Neutrophil (primary cell): ENCODE data around the gene UQCRC2.

Experiments
- H3K27ac ChIP-seq: fragments of 200-600 bp; sonication (generic); 2 replicates; pipeline ENCODE4 v1.5.1; 2016; ENCODE audit warnings: mild to moderate bottlenecking, moderate library complexity
- H3K27me3 ChIP-seq: fragments of 200-600 bp; sonication (generic); 2 replicates; pipeline ENCODE4 v1.6.0; 2016; ENCODE audit warnings: mild to moderate bottlenecking
- H3K36me3 ChIP-seq: fragments of 200-600 bp; sonication (generic); 2 replicates; pipeline ENCODE4 v1.5.1; 2017
- H3K4me1 ChIP-seq, 2 experiments: fragments of 200-600 bp in 1 of 2; sonication (generic) in 1 of 2; 1 replicate in 1 of 2; 2 replicates in 1 of 2; pipeline versions ENCODE4 v1.5.1 to v1.6.1; 2013 to 2016; ENCODE audit warnings: low read depth in 1 of 2, low read length in 1 of 2, mild to moderate bottlenecking in 1 of 2, moderate library complexity in 1 of 2; ENCODE audit not compliant: control insufficient read depth in 1 of 2, insufficient read depth in 1 of 2
- H3K4me3 ChIP-seq, 2 experiments: fragments of 200-600 bp in 1 of 2; sonication (generic) in 1 of 2; 1 replicate in 1 of 2; 2 replicates in 1 of 2; pipeline ENCODE4 v1.5.1; 2013 to 2016; ENCODE audit warnings: low read depth in 1 of 2, low read length in 1 of 2, mild to moderate bottlenecking in 1 of 2, moderate library complexity in 1 of 2
- H3K9me3 ChIP-seq: fragments of 200-600 bp; sonication (generic); 2 replicates; pipeline ENCODE4 v1.5.1; 2016
- TF ChIP-seq, protein P1 (sequence below): fragments of 200-600 bp; sonication (generic); IDR thresholded peaks from 2 replicates; pipeline ENCODE4 v1.5.1; 2016; ENCODE audit warnings: antibody characterized with exemption

The UQCRC2 gene

DNA sequence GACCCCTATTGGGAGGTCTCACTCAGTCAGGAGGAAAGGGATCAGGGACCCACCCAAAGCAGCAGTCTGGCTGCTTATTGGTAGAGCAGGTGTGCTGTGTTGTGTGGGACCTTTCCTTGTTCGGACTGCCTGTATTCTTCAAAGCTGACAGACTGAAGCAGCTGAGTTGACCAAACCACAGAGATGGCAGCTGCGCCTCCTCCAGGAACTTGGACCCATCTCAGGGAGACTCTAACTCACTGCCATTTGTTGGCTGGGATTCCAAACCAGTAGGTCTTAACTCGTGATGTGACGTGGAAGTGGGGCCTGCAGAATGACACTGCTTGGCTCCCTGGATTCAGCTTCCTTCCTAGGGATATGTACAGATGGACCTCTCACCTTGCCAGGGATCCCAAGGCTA lies 9.6 kb upstream of the UQCRC2 start:
- no peaks in the 10 kb centered on the region for H3K4me1 ChIP-seq
- TF ChIP-seq, protein P1, sequence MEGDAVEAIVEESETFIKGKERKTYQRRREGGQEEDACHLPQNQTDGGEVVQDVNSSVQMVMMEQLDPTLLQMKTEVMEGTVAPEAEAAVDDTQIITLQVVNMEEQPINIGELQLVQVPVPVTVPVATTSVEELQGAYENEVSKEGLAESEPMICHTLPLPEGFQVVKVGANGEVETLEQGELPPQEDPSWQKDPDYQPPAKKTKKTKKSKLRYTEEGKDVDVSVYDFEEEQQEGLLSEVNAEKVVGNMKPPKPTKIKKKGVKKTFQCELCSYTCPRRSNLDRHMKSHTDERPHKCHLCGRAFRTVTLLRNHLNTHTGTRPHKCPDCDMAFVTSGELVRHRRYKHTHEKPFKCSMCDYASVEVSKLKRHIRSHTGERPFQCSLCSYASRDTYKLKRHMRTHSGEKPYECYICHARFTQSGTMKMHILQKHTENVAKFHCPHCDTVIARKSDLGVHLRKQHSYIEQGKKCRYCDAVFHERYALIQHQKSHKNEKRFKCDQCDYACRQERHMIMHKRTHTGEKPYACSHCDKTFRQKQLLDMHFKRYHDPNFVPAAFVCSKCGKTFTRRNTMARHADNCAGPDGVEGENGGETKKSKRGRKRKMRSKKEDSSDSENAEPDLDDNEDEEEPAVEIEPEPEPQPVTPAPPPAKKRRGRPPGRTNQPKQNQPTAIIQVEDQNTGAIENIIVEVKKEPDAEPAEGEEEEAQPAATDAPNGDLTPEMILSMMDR = no peak
- no peak overlapping the region for H3K4me3 ChIP-seq
- H3K36me3 ChIP-seq = no peaks in the 10 kb centered on the region
- H3K27ac ChIP-seq = no peak overlapping the region
- H3K9me3 ChIP-seq = no peaks in the 10 kb centered on the region
- peaks cover 3% of the 10 kb centered on the region for H3K27me3 ChIP-seq

DNA sequence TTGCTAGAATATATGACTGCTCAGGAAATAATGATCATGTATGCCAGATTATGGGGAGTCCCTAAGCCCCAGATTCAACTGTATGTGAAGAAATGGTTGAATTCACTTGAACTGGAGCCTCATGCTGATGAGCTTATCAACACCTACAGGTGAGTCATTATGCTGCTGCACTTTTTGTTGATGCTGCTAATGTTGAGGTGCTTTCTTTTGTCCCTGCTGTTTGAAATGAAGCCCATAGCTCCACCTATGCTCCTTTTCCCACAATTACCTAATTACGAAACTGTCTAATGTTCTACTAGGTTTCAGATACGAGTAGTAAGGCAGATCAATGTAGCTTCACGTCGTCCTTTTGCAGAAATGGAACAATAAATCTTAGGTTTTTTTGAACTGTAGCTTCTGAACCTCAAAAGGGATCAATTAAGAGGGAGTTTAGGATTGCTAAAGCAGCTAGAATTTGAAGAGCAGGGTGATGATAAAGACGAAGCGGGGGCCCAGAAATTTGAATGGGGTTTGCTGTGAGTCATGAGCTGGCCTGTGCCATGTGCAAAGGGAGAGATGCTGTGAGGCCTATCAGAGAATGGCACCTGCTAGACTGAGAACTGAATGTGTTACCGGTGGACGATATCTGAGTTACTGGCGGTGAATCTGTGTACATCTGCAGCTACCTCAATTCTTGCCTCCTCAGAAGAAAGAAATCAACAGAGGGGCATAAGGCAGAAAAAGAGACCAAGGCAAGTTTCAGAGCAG lies 6.1 kb upstream of the UQCRC2 start:
- Histone ChIP-seq H3K9me3 (no peaks in the 10 kb centered on the region), H3K4me3 (no peak overlapping the region), H3K36me3 (no peaks in the 10 kb centered on the region), H3K4me1 (peaks cover 4 to 13% of the 10 kb centered on the region in 2 experiments), H3K27me3 (no peaks in the 10 kb centered on the region), H3K27ac (no peak overlapping the region)
- TF ChIP-seq, protein P1 = no peak

DNA sequence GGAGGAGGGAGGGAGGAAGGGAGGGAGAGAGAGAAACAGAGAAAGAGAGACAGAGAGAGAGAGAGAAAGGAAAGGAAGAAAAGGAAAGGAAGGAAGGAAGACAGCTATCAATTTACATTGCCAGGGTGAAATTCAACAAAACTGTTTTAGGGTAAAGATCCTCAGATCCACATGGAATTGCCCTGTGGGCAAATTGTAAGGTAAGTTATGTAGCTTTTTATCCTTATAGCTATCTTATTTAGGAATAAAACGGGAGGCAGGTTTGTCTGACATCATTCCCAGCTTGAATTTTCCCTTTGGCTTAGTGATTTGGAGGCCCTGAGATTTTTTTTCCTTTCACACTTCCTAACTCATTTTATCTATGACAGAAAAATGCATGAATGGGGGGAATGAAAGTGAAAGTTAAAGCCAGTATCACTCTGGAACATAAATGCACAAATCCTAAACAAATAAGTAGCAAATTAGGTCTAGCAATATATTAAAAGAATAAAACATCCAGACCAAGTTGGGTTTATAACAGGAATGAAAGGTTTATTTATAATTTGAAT lies 3.4 kb upstream of the UQCRC2 start:
- H3K4me3 ChIP-seq = no peak overlapping the region
- no peaks in the 10 kb centered on the region for H3K27me3 ChIP-seq
- TF ChIP-seq, protein P1 = no peak
- H3K27ac ChIP-seq = no peak overlapping the region
- H3K4me1 ChIP-seq = peaks cover 17 to 33% of the 10 kb centered on the region in 2 experiments
- no peaks in the 10 kb centered on the region for H3K9me3 ChIP-seq
- H3K36me3 ChIP-seq = no peaks in the 10 kb centered on the region

DNA sequence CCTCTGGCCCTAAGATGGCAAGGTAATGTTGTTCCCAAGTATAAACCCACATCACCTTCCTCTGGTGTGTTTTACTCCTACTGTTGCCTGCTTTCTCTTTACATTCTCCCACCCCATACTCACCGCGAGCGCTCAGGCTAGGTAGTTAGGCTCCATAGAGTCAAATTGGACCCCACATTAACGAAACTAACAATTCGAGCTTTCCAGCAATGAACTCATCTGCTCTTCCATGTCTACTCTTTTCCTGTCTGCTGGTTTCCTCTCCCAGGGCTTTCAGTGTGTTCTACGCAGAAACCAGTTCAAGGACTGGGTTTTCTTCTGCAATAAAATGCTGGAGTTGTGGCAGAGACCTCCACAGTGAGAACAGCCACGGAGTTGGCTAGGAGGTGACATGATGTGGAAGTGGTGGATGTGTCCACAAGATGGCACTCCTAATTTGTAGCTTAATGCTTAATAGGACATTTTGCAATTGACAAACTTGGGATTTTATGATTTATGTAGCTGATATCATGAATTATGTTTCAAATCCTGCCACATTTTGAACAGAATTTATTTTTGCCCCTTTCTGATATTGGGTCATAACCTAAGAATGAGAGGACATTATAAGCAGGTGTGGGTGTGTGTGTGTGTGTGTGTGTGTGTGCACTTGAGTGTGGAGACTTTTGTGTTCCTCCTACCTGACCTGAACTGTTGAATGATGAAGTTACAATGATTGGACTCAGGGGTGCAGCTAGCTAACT lies 2.2 kb upstream of the UQCRC2 start:
- peaks cover 17 to 33% of the 10 kb centered on the region in 2 experiments for H3K4me1 ChIP-seq
- TF ChIP-seq, protein P1 = no peak
- H3K27ac ChIP-seq = no peak overlapping the region

DNA sequence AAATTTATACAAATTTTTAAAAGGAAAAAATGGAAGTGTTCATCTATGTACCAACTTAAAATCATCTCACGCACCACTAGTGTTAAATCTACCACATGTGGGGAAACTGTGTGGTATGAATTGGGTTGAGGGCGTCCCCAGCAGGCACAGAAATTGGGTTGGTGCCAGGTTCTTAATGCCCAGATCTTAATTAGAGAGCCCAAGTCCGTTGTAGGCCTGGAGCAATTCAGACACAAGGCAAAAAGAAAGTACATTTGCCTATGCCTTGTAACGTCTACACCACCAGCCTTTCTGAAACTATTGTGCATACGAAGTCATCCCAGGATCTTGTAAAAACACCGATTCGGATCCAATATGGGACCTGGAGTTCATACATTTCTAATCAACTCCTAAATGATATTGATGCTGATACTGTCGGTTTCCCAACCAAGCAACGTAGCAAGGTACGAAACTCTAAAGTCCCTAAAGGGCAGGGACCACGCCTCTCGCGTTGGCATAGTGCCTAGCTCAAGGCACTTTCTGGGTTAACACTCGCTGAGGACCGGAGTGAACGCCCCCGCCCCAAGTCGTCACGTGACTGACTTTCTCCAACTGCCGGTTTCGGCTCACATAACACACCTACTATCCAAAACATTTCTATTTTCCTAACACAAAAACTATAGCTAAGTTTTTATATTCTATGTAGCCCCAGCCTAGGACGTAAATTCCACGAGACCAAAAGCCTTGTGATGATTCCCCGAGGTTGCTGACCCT lies 945 bp upstream of the UQCRC2 start:
- Histone ChIP-seq H3K4me1 (peaks cover 17 to 33% of the 10 kb centered on the region in 2 experiments), H3K36me3 (peaks cover 7% of the 10 kb centered on the region), H3K27me3 (no peaks in the 10 kb centered on the region), H3K9me3 (no peaks in the 10 kb centered on the region), H3K27ac (peak overlapping the region; percentile 91), H3K4me3 (peak overlapping the region; percentile 95 to 98)
- TF ChIP-seq, protein P1 = no peak

More for the DNA sequence above, 2.2 kb upstream of the UQCRC2 start:
- no peak overlapping the region for H3K4me3 ChIP-seq
- H3K36me3 ChIP-seq = no peaks in the 10 kb centered on the region
- no peaks in the 10 kb centered on the region for H3K9me3 ChIP-seq
- H3K27me3 ChIP-seq = no peaks in the 10 kb centered on the region
